HepG2 (cell line): Measurements from ENCODE around the gene SOBP.

Experiments used
- CTCF ChIP-seq: sonication (generic); formaldehyde crosslinking; IDR thresholded peaks from 2 replicates; pipeline ENCODE4 v1.5.0; 2020; ENCODE audit warnings: mild to moderate bottlenecking, missing genetic modification reagents, moderate library complexity
- EHMT2 ChIP-seq: fragments of 200-600 bp; sonication (generic); IDR thresholded peaks from 2 replicates; pipeline ENCODE4 v1.7.0; 2017; ENCODE audit warnings: antibody characterized with exemption, low read depth, low read length, borderline replicate concordance
- FOSL1 ChIP-seq: sonication (generic); formaldehyde crosslinking; IDR thresholded peaks from 2 replicates; pipeline ENCODE4 v1.9.0; 2021; ENCODE audit warnings: missing genetic modification reagents, borderline replicate concordance
- GPBP1L1 ChIP-seq: sonication (generic); formaldehyde crosslinking; IDR thresholded peaks from 2 replicates; pipeline ENCODE4 v1.5.0; 2020; ENCODE audit warnings: mild to moderate bottlenecking, missing genetic modification reagents
- HNRNPLL ChIP-seq: fragments of 200-400 bp; formaldehyde crosslinking; IDR thresholded peaks from 2 replicates; pipeline ENCODE4 v1.6.1; 2017; ENCODE audit warnings: mild to moderate bottlenecking, low read depth, low read length; ENCODE audit not compliant: poor library complexity, severe bottlenecking
- NFIB ChIP-seq: sonication (generic); formaldehyde crosslinking; IDR thresholded peaks from 2 replicates; pipeline ENCODE4 v1.9.0; 2021; ENCODE audit warnings: missing genetic modification reagents, mild to moderate bottlenecking, borderline replicate concordance
- PCBP1 ChIP-seq: fragments of 200-400 bp; formaldehyde crosslinking; IDR thresholded peaks from 2 replicates; pipeline ENCODE4 v1.6.1; 2017; ENCODE audit warnings: mild to moderate bottlenecking, low read depth, low read length, borderline replicate concordance
- REST ChIP-seq, 2 experiments: IDR thresholded peaks; 2 replicates each; pipeline ENCODE4 v1.6.1; 2011 to 2012; ENCODE audit warnings: low read length in 2 of 2, borderline replicate concordance in 1 of 2, low read depth in 1 of 2, mild to moderate bottlenecking in 1 of 2, moderate library complexity in 1 of 2
- RFXAP ChIP-seq: sonication (generic); formaldehyde crosslinking; IDR thresholded peaks from 2 replicates; pipeline ENCODE4 v1.4.0; 2020; ENCODE audit warnings: missing genetic modification reagents, borderline replicate concordance
- RXRA ChIP-seq: sonication (generic); formaldehyde crosslinking; IDR thresholded peaks from 2 replicates; pipeline ENCODE4 v1.5.1; 2020; ENCODE audit warnings: missing genetic modification reagents
- SRY ChIP-seq: sonication (generic); formaldehyde crosslinking; IDR thresholded peaks from 2 replicates; pipeline ENCODE4 v1.8.0; 2022; ENCODE audit warnings: mild to moderate bottlenecking, missing genetic modification reagents
- ZNF18 ChIP-seq: sonication (generic); formaldehyde crosslinking; IDR thresholded peaks from 2 replicates; pipeline ENCODE4 v1.8.0; 2022; ENCODE audit warnings: mild to moderate bottlenecking, missing genetic modification reagents; ENCODE audit not compliant: insufficient replicate concordance
- ZNF207 ChIP-seq: fragments of 450-650 bp; IDR thresholded peaks from 2 replicates; pipeline ENCODE4 v1.6.1; 2016; ENCODE audit warnings: antibody characterized with exemption, borderline replicate concordance
- TF ChIP-seq, protein P1 (sequence below): sonication (generic); formaldehyde crosslinking; IDR thresholded peaks from 2 replicates; pipeline ENCODE4 v1.4.0; 2020; ENCODE audit warnings: missing genetic modification reagents, borderline replicate concordance

DNA sequence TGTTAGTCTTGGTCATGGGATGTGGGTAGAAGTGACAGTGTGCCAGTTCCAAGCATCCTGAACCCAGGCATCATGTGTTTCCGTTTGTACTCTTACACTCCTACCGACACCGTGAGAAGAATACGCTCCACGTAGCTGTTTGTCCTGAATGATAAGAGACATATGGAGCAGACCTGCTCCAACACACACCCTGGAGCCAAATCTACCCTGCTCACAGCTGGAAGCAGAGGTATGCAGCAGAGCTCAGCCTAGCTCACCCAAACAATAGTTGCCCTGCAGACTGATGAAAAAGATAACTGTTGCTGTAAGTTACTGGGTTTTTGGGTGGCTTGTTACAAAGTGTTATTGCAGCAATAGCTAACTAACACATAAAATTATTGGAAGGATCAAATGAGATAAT, 16.3 kb upstream of the SOBP start:
- TF ChIP-seq RXRA (CRISPR knock-in tag), result no peak
- no peak for TF ChIP-seq GPBP1L1 (CRISPR knock-in tag)
- no peak for TF ChIP-seq HNRNPLL
- no peak for TF ChIP-seq RFXAP (CRISPR knock-in tag)
- TF ChIP-seq ZNF18 (CRISPR knock-in tag), result no peak
- no peak for TF ChIP-seq SRY (CRISPR knock-in tag)
- no peak for TF ChIP-seq PCBP1
- TF ChIP-seq FOSL1, result no peak
- TF ChIP-seq CTCF, result no peak
- no peak for TF ChIP-seq EHMT2
- TF ChIP-seq ZNF207, result no peak
- no peak for TF ChIP-seq REST (IDR thresholded peaks at IDR 0.05; ENCODE audit: borderline replicate concordance in 1 of 2, low read depth in 1 of 2, low read length in 2 of 2)
- TF ChIP-seq NFIB (CRISPR knock-in tag), result no peak
- TF ChIP-seq, protein P1, sequence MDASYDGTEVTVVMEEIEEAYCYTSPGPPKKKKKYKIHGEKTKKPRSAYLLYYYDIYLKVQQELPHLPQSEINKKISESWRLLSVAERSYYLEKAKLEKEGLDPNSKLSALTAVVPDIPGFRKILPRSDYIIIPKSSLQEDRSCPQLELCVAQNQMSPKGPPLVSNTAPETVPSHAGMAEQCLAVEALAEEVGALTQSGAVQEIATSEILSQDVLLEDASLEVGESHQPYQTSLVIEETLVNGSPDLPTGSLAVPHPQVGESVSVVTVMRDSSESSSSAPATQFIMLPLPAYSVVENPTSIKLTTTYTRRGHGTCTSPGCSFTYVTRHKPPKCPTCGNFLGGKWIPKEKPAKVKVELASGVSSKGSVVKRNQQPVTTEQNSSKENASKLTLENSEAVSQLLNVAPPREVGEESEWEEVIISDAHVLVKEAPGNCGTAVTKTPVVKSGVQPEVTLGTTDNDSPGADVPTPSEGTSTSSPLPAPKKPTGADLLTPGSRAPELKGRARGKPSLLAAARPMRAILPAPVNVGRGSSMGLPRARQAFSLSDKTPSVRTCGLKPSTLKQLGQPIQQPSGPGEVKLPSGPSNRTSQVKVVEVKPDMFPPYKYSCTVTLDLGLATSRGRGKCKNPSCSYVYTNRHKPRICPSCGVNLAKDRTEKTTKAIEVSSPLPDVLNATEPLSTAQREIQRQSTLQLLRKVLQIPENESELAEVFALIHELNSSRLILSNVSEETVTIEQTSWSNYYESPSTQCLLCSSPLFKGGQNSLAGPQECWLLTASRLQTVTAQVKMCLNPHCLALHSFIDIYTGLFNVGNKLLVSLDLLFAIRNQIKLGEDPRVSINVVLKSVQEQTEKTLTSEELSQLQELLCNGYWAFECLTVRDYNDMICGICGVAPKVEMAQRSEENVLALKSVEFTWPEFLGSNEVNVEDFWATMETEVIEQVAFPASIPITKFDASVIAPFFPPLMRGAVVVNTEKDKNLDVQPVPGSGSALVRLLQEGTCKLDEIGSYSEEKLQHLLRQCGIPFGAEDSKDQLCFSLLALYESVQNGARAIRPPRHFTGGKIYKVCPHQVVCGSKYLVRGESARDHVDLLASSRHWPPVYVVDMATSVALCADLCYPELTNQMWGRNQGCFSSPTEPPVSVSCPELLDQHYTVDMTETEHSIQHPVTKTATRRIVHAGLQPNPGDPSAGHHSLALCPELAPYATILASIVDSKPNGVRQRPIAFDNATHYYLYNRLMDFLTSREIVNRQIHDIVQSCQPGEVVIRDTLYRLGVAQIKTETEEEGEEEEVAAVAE (CRISPR knock-in tag), result no peak
